ENCODE data around the gene KIAA1671. TPM values are rescaled to one million over a fixed set of nuclear protein-coding genes. Genes with fewer than 3 reads are reported as not detected.

The KIAA1671 gene
- total RNA-seq, 4 donors from 2014 or later: 83.1 to 162 (median 105) TPM

- peak; percentile 41 for DNase-seq
- in situ Hi-C loops (cut with MboI; ENCODE audit: low pct_ligation_motif_present in 1 of 4, low pct_unique_long_range_greater_than_20kb in 1 of 4, low sequenced_read_pairs in 3 of 4): no loop called here
- no peak overlapping the region for H3K4me3 ChIP-seq
- no peaks in the 10 kb centered on the region for H3K36me3 ChIP-seq
- H3K27ac ChIP-seq: no peak overlapping the region
- peaks cover 2 to 11% (median 7%) of the 10 kb centered on the region in 4 donors for H3K4me1 ChIP-seq
- TF ChIP-seq CTCF (IDR thresholded peaks at IDR 0.05) (peak; percentile 28 to 49 (median 40)), POLR2A (IDR thresholded peaks at IDR 0.05) (no peak), EP300 (IDR thresholded peaks at IDR 0.05; ENCODE audit: low read depth) (no peak), POLR2AphosphoS5 (IDR thresholded peaks at IDR 0.05) (no peak)
- WGBS, 2 donors (ENCODE audit: low coverage in 1 of 2): 0 to 29% methylated on average over 1 to 3 of the region's 3 CpGs
- H3K9me3 ChIP-seq: no peaks in the 10 kb centered on the region
- intact Hi-C loops (cut with DNase I; ENCODE audit: low total_unique reads): no loop called here
- H3K27me3 ChIP-seq: no peaks in the 10 kb centered on the region
Measured at GRCh38 chr22:25081409-25081824, 128.9 kb downstream of the KIAA1671 start.

GRCh38 chr22:25082096-25082495, 129.6 kb downstream of the KIAA1671 start:
- H3K9me3 ChIP-seq: no peaks in the 10 kb centered on the region
- 95% methylated on average over 3 of the region's 3 CpGs; no CpG with 5 or more reads in 1 of the 2 donors for WGBS, 2 donors (ENCODE audit: low coverage in 1 of 2)

GRCh38 chr22:25083056-25083806, 130.7 kb downstream of the KIAA1671 start:
- H3K27ac ChIP-seq: no peak overlapping the region
- DNase-seq: no peak
- peaks cover 2 to 13% (median 9%) of the 10 kb centered on the region in 4 donors for H3K4me1 ChIP-seq
- intact Hi-C loops (cut with DNase I; ENCODE audit: low total_unique reads) (no loop called here), in situ Hi-C loops (cut with MboI; ENCODE audit: low pct_ligation_motif_present in 1 of 4, low pct_unique_long_range_greater_than_20kb in 1 of 4, low sequenced_read_pairs in 3 of 4) (no loop called here)
- no peak for TF ChIP-seq POLR2AphosphoS5 (IDR thresholded peaks at IDR 0.05)
- no peak for TF ChIP-seq POLR2A (IDR thresholded peaks at IDR 0.05)
- no peak for TF ChIP-seq CTCF (IDR thresholded peaks at IDR 0.05)
- no peak for TF ChIP-seq EP300 (IDR thresholded peaks at IDR 0.05; ENCODE audit: low read depth)
- WGBS, 2 donors (ENCODE audit: low coverage in 1 of 2): 83 to 86% methylated on average over 2 of the region's 2 CpGs
- H3K27me3 ChIP-seq: no peaks in the 10 kb centered on the region
- H3K36me3 ChIP-seq: no peaks in the 10 kb centered on the region
- H3K4me3 ChIP-seq: no peak overlapping the region
- H3K9me3 ChIP-seq: no peaks in the 10 kb centered on the region

More at GRCh38 chr22:25082096-25082495, 129.6 kb downstream of the KIAA1671 start:
- Histone ChIP-seq H3K27me3 (no peaks in the 10 kb centered on the region), H3K4me3 (no peak overlapping the region), H3K4me1 (peaks cover 2 to 13% (median 9%) of the 10 kb centered on the region in 4 donors), H3K27ac (no peak overlapping the region), H3K36me3 (no peaks in the 10 kb centered on the region)
- no peak for TF ChIP-seq POLR2A (IDR thresholded peaks at IDR 0.05)
- TF ChIP-seq POLR2AphosphoS5 (IDR thresholded peaks at IDR 0.05): no peak
- no peak for TF ChIP-seq CTCF (IDR thresholded peaks at IDR 0.05)
- no peak for TF ChIP-seq EP300 (IDR thresholded peaks at IDR 0.05; ENCODE audit: low read depth)
- intact Hi-C loops (cut with DNase I; ENCODE audit: low total_unique reads) (no loop called here), in situ Hi-C loops (cut with MboI; ENCODE audit: low pct_ligation_motif_present in 1 of 4, low pct_unique_long_range_greater_than_20kb in 1 of 4, low sequenced_read_pairs in 3 of 4) (no loop called here)
- no peak for DNase-seq

- WGBS, 2 donors (ENCODE audit: low coverage in 1 of 2): 56% methylated on average over 6 of the region's 6 CpGs; no CpG with 5 or more reads in 1 of the 2 donors
- TF ChIP-seq CTCF (IDR thresholded peaks at IDR 0.05) (no peak), POLR2AphosphoS5 (IDR thresholded peaks at IDR 0.05) (no peak), EP300 (IDR thresholded peaks at IDR 0.05; ENCODE audit: low read depth) (no peak), POLR2A (IDR thresholded peaks at IDR 0.05) (no peak)
- H3K4me3 ChIP-seq: no peak overlapping the region
- DNase-seq: peak; percentile 13
- no peaks in the 10 kb centered on the region for H3K9me3 ChIP-seq
- H3K27me3 ChIP-seq: no peaks in the 10 kb centered on the region
- no peaks in the 10 kb centered on the region for H3K36me3 ChIP-seq
- no peak overlapping the region for H3K27ac ChIP-seq
- in situ Hi-C loops (cut with MboI; ENCODE audit: low pct_ligation_motif_present in 1 of 4, low pct_unique_long_range_greater_than_20kb in 1 of 4, low sequenced_read_pairs in 3 of 4) (no loop called here), intact Hi-C loops (cut with DNase I; ENCODE audit: low total_unique reads) (no loop called here)
- peaks cover 2 to 13% (median 9%) of the 10 kb centered on the region in 4 donors for H3K4me1 ChIP-seq
Measured at GRCh38 chr22:25083807-25084200, 131.3 kb downstream of the KIAA1671 start.

Data from transverse colon (tissue), 4 donors.